Activated naive CD4-positive, alpha-beta T cell treated with anti-CD3 and anti-CD28 coated beads for 36 hours (primary cell): ENCODE results near the gene PGM1. TPM values are rescaled to one million over a fixed set of nuclear protein-coding genes. Genes with fewer than 3 reads are reported as not detected.

ENCODE experiments used
- CTCF ChIA-PET: fragments of 350-600 bp; sonication (Branson Sonifier 250); formaldehyde crosslinking; loops from one replicate; lab custom pipeline; 2021; ENCODE audit warnings: antibody characterized with exemption; lab: Charles Lee
- DNase-seq: peaks from one replicate; pipeline ENCODE4 v3.0.0-alpha.2; 2020
- H3K27ac Mint-ChIP-seq: one replicate; pipeline ENCODE4 v1.8.0; 2021; ENCODE audit warnings: mild to moderate bottlenecking, mixed read lengths
- H3K27me3 Mint-ChIP-seq: one replicate; pipeline ENCODE4 v1.8.0; 2021; ENCODE audit warnings: low read depth, mixed read lengths
- H3K36me3 Mint-ChIP-seq: one replicate; pipeline ENCODE4 v1.8.0; 2021; ENCODE audit warnings: low read depth, mixed read lengths
- H3K4me1 Mint-ChIP-seq: one replicate; pipeline ENCODE4 v1.8.0; 2021; ENCODE audit warnings: low read depth, mixed read lengths
- H3K4me3 Mint-ChIP-seq: one replicate; pipeline ENCODE4 v1.8.0; 2021; ENCODE audit warnings: mild to moderate bottlenecking, moderate library complexity, mixed read lengths
- H3K9me3 Mint-ChIP-seq: one replicate; pipeline ENCODE4 v1.8.0; 2021; ENCODE audit warnings: mixed read lengths
- intact Hi-C: fragments of 100-400 bp; cut with micrococcal nuclease; formaldehyde crosslinking; loops from one replicate; pipeline ENCODE4 v1.15.1; 2023
- total RNA-seq, 2 experiments: library from RNA; stranded (reverse); gene quantifications; one replicate each; pipeline ENCODE4 v1.2.3, GENCODE V29; 2021

PGM1 gene
- total RNA-seq, 2 experiments from 2014 or later = 25.3 to 27.5 TPM

- Mint-ChIP-seq H3K27ac (no peak overlapping the region), H3K27me3 (no peaks in the 10 kb centered on the region), H3K4me3 (no peak overlapping the region), H3K9me3 (no peaks in the 10 kb centered on the region), H3K36me3 (peaks cover 45% of the 10 kb centered on the region), H3K4me1 (peaks cover 12% of the 10 kb centered on the region)
- DNase-seq = no peak
- CTCF ChIA-PET = no interaction called here
- intact Hi-C loops = no loop called here
Observed at GRCh38 chr1:63659448-63659847, 66.2 kb downstream of the PGM1 start.

- Mint-ChIP-seq H3K4me3 (no peak overlapping the region), H3K4me1 (peaks cover 12% of the 10 kb centered on the region), H3K9me3 (no peaks in the 10 kb centered on the region), H3K27me3 (no peaks in the 10 kb centered on the region), H3K36me3 (peaks cover 50% of the 10 kb centered on the region), H3K27ac (no peak overlapping the region)
- DNase-seq = no peak
- CTCF ChIA-PET = interaction anchor here (0.9 to 1.4 kb wide), 2 partner anchors 30 to 585 kb away, joined by 3 to 6 read pairs; no protein-coding TSS in a partner anchor
- intact Hi-C loops = no loop called here
Observed at GRCh38 chr1:63662056-63662836, 69.0 kb downstream of the PGM1 start.

- Mint-ChIP-seq H3K27ac (no peak overlapping the region), H3K9me3 (no peaks in the 10 kb centered on the region), H3K36me3 (peaks cover 45% of the 10 kb centered on the region), H3K4me3 (no peak overlapping the region), H3K4me1 (peaks cover 8% of the 10 kb centered on the region), H3K27me3 (no peaks in the 10 kb centered on the region)
- DNase-seq = no peak
- intact Hi-C loops = no loop called here
- CTCF ChIA-PET = interaction anchor here (1.4 kb wide), 1 partner anchor 29 kb away, joined by 6 read pairs; no protein-coding TSS in a partner anchor
Observed at GRCh38 chr1:63662841-63663240, 69.6 kb downstream of the PGM1 start.

- Mint-ChIP-seq H3K4me3 (no peak overlapping the region), H3K27ac (no peak overlapping the region), H3K36me3 (peaks cover 44% of the 10 kb centered on the region), H3K27me3 (no peaks in the 10 kb centered on the region), H3K9me3 (no peaks in the 10 kb centered on the region), H3K4me1 (peaks cover 6% of the 10 kb centered on the region)
- no peak for DNase-seq
- CTCF ChIA-PET = no interaction called here
- intact Hi-C loops = no loop called here
Observed at GRCh38 chr1:63663301-63663700, 70.1 kb downstream of the PGM1 start.

GRCh38 chr1:63663873-63664272 is 70.7 kb downstream of the PGM1 start:
- Mint-ChIP-seq H3K4me1 (peaks cover 6% of the 10 kb centered on the region), H3K27ac (no peak overlapping the region), H3K9me3 (no peaks in the 10 kb centered on the region), H3K36me3 (peaks cover 41% of the 10 kb centered on the region), H3K4me3 (no peak overlapping the region), H3K27me3 (no peaks in the 10 kb centered on the region)
- no peak for DNase-seq
- CTCF ChIA-PET = interaction anchor here (0.6 to 1.6 kb wide), 3 partner anchors 11 to 67 kb away, joined by 3 read pairs; no protein-coding TSS in a partner anchor
- intact Hi-C loops = no loop called here

GRCh38 chr1:63664742-63665141 is 71.5 kb downstream of the PGM1 start:
- Mint-ChIP-seq H3K9me3 (no peaks in the 10 kb centered on the region), H3K4me1 (peaks cover under 1% of the 10 kb centered on the region), H3K27me3 (no peaks in the 10 kb centered on the region), H3K36me3 (peaks cover 32% of the 10 kb centered on the region), H3K4me3 (no peak overlapping the region), H3K27ac (no peak overlapping the region)
- DNase-seq = no peak
- CTCF ChIA-PET = interaction anchor here (1.3 to 1.6 kb wide), 2 partner anchors 12 to 48 kb away, joined by 3 read pairs; no protein-coding TSS in a partner anchor
- intact Hi-C loops = no loop called here

GRCh38 chr1:63665410-63665809 is 72.2 kb downstream of the PGM1 start:
- CTCF ChIA-PET = interaction anchor here (1.6 kb wide), 1 partner anchor 12 kb away, joined by 3 read pairs; no protein-coding TSS in a partner anchor
- no peaks in the 10 kb centered on the region for H3K27me3 Mint-ChIP-seq
- H3K4me3 Mint-ChIP-seq = no peak overlapping the region
- peaks cover 29% of the 10 kb centered on the region for H3K36me3 Mint-ChIP-seq
- intact Hi-C loops = no loop called here
- no peak overlapping the region for H3K27ac Mint-ChIP-seq
- no peaks in the 10 kb centered on the region for H3K9me3 Mint-ChIP-seq
- no peaks in the 10 kb centered on the region for H3K4me1 Mint-ChIP-seq
- no peak for DNase-seq

- Mint-ChIP-seq H3K27ac (no peak overlapping the region), H3K4me1 (no peaks in the 10 kb centered on the region), H3K9me3 (no peaks in the 10 kb centered on the region), H3K4me3 (no peak overlapping the region), H3K27me3 (no peaks in the 10 kb centered on the region), H3K36me3 (peaks cover 29% of the 10 kb centered on the region)
- DNase-seq = no peak
- intact Hi-C loops = no loop called here
- CTCF ChIA-PET = no interaction called here
Observed at GRCh38 chr1:63665824-63666223, 72.6 kb downstream of the PGM1 start.

- CTCF ChIA-PET = no interaction called here
- intact Hi-C loops = no loop called here
- Mint-ChIP-seq H3K4me1 (no peaks in the 10 kb centered on the region), H3K27ac (no peak overlapping the region), H3K4me3 (no peak overlapping the region), H3K36me3 (peaks cover 18% of the 10 kb centered on the region), H3K27me3 (no peaks in the 10 kb centered on the region), H3K9me3 (no peaks in the 10 kb centered on the region)
- DNase-seq = no peak
Observed at GRCh38 chr1:63668298-63668697, 75.1 kb downstream of the PGM1 start.

- DNase-seq = no peak
- no peaks in the 10 kb centered on the region for H3K27me3 Mint-ChIP-seq
- no peaks in the 10 kb centered on the region for H3K4me1 Mint-ChIP-seq
- H3K27ac Mint-ChIP-seq = no peak overlapping the region
- CTCF ChIA-PET = no interaction called here
- H3K36me3 Mint-ChIP-seq = peaks cover 11% of the 10 kb centered on the region
- no peaks in the 10 kb centered on the region for H3K9me3 Mint-ChIP-seq
- H3K4me3 Mint-ChIP-seq = no peak overlapping the region
- intact Hi-C loops = no loop called here
Observed at GRCh38 chr1:63669151-63669961, 76.1 kb downstream of the PGM1 start.

GRCh38 chr1:63670164-63670563 is 77.0 kb downstream of the PGM1 start:
- CTCF ChIA-PET = no interaction called here
- Mint-ChIP-seq H3K27me3 (no peaks in the 10 kb centered on the region), H3K27ac (no peak overlapping the region), H3K4me3 (no peak overlapping the region), H3K4me1 (no peaks in the 10 kb centered on the region), H3K9me3 (no peaks in the 10 kb centered on the region), H3K36me3 (peaks cover 4% of the 10 kb centered on the region)
- no peak for DNase-seq
- intact Hi-C loops = no loop called here

GRCh38 chr1:63671514-63671913 is 78.3 kb downstream of the PGM1 start:
- no peak overlapping the region for H3K4me3 Mint-ChIP-seq
- H3K27ac Mint-ChIP-seq = no peak overlapping the region
- CTCF ChIA-PET = no interaction called here
- no peak for DNase-seq
- intact Hi-C loops = no loop called here
- no peaks in the 10 kb centered on the region for H3K9me3 Mint-ChIP-seq
- H3K36me3 Mint-ChIP-seq = no peaks in the 10 kb centered on the region
- H3K4me1 Mint-ChIP-seq = no peaks in the 10 kb centered on the region
- no peaks in the 10 kb centered on the region for H3K27me3 Mint-ChIP-seq
